ENCODE results near the gene PRICKLE1.

DNA sequence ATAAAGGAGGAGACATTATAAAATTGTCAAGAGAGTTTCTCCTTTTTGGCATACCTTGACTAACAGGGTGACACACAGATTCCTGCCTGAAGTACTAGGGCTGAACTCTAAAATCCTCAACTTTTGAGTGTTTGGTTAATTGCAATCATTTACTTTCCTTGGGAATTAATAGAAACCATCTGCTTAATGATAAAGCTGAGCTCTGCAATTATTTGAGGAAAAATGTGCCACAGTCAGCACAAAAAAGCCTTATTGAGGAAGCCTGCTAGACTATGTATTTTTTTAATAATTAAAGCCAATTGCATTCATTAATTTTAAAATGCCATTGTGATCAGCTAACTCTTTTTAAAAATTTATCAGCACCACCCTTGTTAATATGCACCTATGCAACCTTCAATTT is 38.7 kb downstream of the PRICKLE1 start:
- TF ChIP-seq, protein P1, sequence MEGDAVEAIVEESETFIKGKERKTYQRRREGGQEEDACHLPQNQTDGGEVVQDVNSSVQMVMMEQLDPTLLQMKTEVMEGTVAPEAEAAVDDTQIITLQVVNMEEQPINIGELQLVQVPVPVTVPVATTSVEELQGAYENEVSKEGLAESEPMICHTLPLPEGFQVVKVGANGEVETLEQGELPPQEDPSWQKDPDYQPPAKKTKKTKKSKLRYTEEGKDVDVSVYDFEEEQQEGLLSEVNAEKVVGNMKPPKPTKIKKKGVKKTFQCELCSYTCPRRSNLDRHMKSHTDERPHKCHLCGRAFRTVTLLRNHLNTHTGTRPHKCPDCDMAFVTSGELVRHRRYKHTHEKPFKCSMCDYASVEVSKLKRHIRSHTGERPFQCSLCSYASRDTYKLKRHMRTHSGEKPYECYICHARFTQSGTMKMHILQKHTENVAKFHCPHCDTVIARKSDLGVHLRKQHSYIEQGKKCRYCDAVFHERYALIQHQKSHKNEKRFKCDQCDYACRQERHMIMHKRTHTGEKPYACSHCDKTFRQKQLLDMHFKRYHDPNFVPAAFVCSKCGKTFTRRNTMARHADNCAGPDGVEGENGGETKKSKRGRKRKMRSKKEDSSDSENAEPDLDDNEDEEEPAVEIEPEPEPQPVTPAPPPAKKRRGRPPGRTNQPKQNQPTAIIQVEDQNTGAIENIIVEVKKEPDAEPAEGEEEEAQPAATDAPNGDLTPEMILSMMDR (IDR thresholded peaks at IDR 0.05) = no peak
- no peak for TF ChIP-seq EZH2 (IDR thresholded peaks at IDR 0.05; ENCODE audit: borderline replicate concordance, insufficient read depth, low read depth, low read length, poor library complexity, severe bottlenecking)
